NCI-H128 (cell line): ENCODE measurements around the gene UQCR11.

Experiments
- DNase-seq: peaks from one replicate; lab custom pipeline; 2025; ENCODE audit not compliant: unreplicated experiment; lab: John Stamatoyannopoulos, UW

Gene UQCR11

GRCh38 chr19:1592755-1593500 is 12.3 kb downstream of the UQCR11 start, which contains the start of gene MBD3:
Gene MBD3, minus strand, starts transcription at chr19:1592865. Its CDS starts 234 bp downstream, at chr19:1592631.
- DNase-seq: peak; percentile 77

DNA sequence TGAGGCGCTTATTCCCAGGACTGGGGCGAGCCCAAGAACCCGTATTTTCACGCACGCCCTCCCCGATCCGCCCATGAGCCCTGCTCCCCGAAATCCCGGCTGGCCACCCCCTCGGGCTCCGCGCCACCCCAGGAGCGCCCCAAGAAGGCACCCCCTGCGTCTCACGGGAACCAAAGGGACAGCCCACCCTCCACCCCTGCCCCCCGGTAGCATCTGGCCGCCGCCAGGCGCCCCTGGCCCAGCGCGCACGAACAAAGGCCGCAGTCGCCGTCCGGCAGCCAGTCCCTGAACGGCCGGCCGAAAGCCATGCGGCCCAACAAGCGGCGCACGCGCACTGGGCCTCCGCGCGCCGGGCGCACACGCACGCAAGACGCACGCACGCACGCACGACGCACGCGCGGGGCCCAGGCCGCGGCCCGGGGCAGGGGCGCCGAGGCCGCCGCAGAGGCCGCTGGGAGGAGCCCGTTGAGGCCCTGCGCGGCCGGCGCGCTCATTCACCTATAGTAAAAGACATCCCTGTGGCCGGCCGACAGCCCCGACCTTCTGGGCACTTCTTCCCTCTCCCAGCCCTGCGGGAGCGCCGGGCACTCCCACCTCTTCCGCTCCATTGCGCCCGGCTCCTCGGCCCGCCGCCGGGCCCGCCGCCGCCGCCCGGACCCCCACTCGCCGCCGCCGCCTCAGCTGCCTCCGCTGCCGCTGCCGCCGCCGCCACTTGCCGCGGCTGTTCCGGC is 13.1 kb downstream of the UQCR11 start:
- DNase-seq: peak; percentile 72

- DNase-seq: no peak
Measured at GRCh38 chr19:1591421-1592023, 13.7 kb downstream of the UQCR11 start.

DNA sequence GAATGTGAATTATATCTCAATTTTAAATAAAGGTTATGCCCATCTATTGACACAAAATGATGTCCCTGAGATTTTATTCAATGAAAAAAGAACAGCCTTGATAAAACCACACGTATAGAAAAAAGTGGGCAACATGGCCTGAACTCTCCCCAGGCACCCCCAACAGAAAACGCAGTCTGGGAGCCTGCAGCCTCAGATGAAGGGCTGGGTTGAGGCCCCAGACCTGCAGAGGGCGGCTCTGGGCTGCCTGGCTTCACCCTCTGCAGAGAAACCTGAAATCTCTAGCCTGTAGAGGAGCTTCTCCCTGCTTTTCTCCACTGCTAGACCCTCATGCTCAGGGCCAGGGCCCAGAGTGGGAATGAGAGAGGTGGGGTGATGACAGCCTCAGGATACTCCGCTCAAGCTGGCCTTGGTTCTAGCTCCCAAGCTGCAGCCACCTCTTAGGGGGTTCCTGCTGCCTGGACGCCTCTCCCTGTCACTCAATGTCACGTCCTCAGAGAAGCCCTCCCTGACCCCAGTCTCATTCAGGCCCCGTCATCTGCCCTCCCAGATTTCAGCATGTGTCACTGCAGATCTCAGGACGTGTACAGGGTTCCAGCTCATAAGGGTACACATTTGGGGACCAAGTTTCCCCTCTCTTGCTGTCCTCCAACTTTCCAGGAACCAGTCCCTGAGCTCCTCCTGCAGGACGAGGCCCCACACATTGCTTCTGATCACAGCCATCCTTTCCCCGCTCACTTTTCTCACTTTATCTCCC is 14.4 kb downstream of the UQCR11 start:
- DNase-seq: no peak

DNA sequence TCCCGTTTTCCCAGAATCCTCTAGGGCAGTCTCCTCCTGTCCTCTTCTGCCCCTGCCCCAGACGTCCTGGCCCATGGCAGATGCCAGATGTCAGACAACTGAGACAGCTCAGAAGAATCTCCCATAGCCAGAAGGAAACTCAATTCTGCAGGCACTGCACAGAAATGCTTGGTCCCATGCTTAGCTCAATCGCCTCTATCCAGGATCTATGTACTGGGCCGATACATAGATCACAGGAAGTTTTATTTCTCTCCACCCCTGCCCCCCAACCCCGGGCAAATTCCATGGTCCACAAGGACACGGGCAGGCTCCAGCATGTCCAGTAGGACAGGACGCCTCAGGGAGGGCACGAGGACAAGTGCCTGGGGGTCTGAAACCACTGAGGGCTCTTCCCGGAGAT is 17.4 kb downstream of the UQCR11 start:
- DNase-seq: no peak

DNA sequence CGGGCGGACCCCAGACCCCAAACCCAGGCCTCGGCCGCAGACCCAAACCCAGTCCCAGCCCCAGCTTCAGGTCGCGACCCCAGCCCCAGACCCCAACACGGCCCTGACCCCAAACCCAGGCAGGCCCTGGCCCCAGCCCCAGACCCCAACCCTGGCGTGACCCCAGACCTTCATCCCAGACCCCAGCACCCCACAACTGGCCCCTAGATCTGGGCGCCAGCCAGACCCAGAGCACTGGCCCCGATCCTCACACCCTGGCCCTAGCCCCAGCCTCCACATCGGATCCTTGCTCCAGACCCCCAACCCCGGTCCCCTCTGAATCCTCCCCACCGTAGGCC is 20.1 kb downstream of the UQCR11 start:
- no peak for DNase-seq

GRCh38 chr19:1584500-1585242 is 20.6 kb downstream of the UQCR11 start:
- DNase-seq: no peak

DNA sequence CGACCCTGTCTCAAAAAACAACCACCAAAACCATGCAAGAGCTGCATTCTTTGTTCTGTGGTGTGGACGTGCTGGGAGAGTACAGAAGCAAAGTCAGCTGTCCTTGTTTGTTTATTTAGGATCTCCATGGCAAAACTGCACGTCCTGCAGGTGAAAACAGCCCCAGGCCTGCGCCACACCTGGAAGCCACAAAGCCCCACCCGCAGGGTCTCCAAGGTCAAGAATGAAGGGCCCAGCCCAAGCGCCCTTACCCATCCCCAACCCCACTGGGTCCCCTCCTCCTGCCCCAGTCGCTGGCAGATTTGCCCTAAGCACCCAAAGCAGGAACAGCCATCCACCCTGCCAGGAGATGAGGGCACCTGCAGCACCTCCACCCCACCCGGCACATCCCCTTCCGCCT is 23.1 kb downstream of the UQCR11 start:
- no peak for DNase-seq

- no peak for DNase-seq
Measured at GRCh38 chr19:1580957-1581356, 24.3 kb downstream of the UQCR11 start.

DNA sequence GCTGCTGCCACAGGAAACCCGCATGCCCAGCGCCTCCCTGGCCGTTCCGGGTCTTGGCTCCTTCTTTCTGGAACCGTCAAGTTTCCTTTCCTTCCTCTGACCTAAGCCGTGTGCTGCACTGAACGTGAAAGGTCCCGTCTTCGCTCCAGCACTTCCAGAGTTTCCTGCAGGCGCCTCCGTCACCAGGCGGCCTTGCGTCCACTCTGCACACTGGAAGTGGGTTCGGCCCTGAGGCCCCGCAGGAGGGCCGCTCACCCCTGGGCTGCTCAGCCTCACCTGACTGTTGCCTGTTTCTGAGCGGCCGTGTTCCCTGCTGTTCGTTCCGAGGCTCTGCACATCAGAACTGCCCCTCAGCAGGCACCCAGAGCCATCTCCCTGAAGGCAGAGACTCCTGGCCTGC is 24.9 kb downstream of the UQCR11 start:
- DNase-seq: no peak

DNA sequence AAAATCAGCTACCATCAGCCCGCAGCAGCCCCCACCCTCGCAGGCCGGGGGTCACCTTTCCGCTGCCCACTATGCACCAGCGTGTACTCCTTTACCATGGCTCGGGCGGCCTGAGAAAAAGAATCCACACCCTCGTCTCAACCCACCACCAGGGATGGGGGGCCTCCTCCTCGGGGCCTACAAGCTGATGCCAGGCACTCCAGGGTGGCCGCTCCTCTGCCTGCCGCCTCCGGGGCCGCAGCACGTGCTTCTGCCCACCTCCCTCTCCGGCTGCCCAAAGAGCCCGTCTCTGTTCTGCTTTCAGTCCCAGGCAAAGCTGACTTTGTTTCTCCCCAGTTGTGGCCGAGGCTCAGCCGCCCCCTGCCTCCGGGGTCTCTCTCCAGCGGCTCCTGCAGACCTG is 26.0 kb downstream of the UQCR11 start:
- DNase-seq: no peak

GRCh38 chr19:1577929-1578618 is 27.2 kb downstream of the UQCR11 start:
- no peak for DNase-seq

GRCh38 chr19:1577090-1577928 is 28.0 kb downstream of the UQCR11 start:
- DNase-seq: peak; percentile 36

- DNase-seq: no peak
Measured at GRCh38 chr19:1576242-1577089, 28.8 kb downstream of the UQCR11 start.

DNA sequence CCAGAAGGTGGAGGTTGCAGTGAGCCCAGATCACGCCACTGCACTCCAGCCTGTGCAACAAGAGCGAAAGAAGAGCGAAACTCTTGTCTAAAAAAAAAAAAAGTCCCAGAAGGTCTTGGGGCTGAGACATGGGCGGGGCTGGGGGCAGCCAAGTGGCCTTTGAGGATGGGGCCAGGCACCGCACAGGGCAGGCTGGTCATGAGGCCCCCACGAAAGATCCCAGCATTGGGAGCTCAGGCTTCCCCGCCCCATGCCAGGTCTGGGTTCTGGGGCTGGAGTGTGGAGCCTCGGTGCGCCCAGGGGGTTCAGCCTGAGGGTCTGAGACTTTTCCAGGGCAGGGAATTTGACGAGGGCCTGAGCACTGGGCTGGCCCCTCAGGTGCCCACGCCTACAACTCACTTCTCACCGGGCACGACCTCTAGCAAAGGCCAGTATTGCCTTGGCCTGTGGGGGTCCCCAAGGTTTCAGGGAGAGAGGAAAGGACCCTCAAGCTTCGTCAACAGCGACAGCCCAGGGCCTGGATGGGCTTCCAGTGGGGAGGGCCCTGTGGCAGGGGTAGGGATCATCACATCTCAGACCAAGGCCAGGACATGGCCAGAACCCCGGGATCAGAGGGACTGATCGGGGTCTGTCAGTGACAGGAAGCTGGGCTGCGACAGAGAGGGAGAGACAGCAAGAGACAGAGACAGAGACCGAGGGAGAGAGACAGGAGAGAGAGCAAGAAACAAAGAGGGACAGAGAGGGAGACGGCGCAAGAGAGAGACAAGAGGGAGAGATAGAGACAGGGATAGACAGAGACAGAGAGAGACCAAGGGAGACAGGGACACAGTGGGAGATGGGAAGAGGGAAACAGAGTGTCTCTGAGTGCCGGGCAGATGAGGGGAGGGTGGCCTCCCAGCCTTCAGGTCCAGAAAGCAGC is 29.7 kb downstream of the UQCR11 start:
- no peak for DNase-seq

GRCh38 chr19:1574354-1575136 is 30.7 kb downstream of the UQCR11 start:
- no peak for DNase-seq

DNA sequence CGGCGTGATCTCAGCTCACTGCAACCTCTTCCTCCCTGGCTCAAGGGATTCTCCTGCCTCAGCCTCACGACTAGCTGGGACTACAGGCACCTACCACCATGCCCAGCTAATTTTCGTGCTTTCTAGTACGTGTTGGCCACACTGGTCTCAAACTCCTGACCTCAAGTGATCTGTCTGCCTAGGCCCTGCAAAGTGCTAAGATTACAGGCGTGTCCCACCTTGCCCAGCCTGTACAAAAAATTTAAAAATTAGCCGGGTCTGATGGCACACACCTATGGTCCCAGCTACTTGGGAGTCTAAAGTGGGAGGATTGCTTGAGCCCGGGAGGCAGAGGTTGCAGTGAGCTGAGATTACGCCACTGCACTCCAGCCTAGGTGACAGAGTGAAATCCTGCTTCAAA is 32.5 kb downstream of the UQCR11 start:
- DNase-seq: no peak
